ENCODE results near the gene ZNF625.

ZNF625 gene

GRCh38 chr19:12156223-12157058, at the start of gene ZNF625:
ZNF625 (minus strand) TSS chr19:12156734; CDS start chr19:12156558, 176 bp downstream.
- peak; percentile 66 for DNase-seq (ENCODE audit: low read depth)

GRCh38 chr19:12205296-12205695, 48.8 kb upstream of the ZNF625 start:
- no peak for DNase-seq (ENCODE audit: low read depth)

- DNase-seq (ENCODE audit: low read depth): no peak
Observed at GRCh38 chr19:12202250-12202649, 45.7 kb upstream of the ZNF625 start.

- DNase-seq (ENCODE audit: low read depth): no peak
Observed at GRCh38 chr19:12199757-12200419, 43.4 kb upstream of the ZNF625 start.

GRCh38 chr19:12198136-12198535, 41.6 kb upstream of the ZNF625 start:
- DNase-seq (ENCODE audit: low read depth): no peak

- no peak for DNase-seq (ENCODE audit: low read depth)
Observed at GRCh38 chr19:12194827-12195731, 38.5 kb upstream of the ZNF625 start.

- no peak for DNase-seq (ENCODE audit: low read depth)
Observed at GRCh38 chr19:12187625-12188024, 31.1 kb upstream of the ZNF625 start.

GRCh38 chr19:12180377-12180776, 23.8 kb upstream of the ZNF625 start:
- no peak for DNase-seq (ENCODE audit: low read depth)

- no peak for DNase-seq (ENCODE audit: low read depth)
Observed at GRCh38 chr19:12166626-12167025, 10.1 kb upstream of the ZNF625 start.

GRCh38 chr19:12163826-12164225, 7.3 kb upstream of the ZNF625 start:
- DNase-seq (ENCODE audit: low read depth): no peak

GRCh38 chr19:12162882-12163806, 6.6 kb upstream of the ZNF625 start, which contains the start of gene ZNF136:
ZNF136 (plus strand) TSS chr19:12163096; CDS start chr19:12163204, 108 bp downstream.
- DNase-seq (ENCODE audit: low read depth): peak; percentile 86

GRCh38 chr19:12162513-12162881, 6.0 kb upstream of the ZNF625 start:
- DNase-seq (ENCODE audit: low read depth): no peak

GRCh38 chr19:12159773-12160414, 3.4 kb upstream of the ZNF625 start:
- DNase-seq (ENCODE audit: low read depth): no peak

- no peak for DNase-seq (ENCODE audit: low read depth)
Observed at GRCh38 chr19:12155324-12155860, 1.1 kb downstream of the ZNF625 start.

- no peak for DNase-seq (ENCODE audit: low read depth)
Observed at GRCh38 chr19:12145348-12145747, 11.2 kb downstream of the ZNF625 start.

- no peak for DNase-seq (ENCODE audit: low read depth)
Observed at GRCh38 chr19:12141405-12141736, 15.2 kb downstream of the ZNF625 start.

GRCh38 chr19:12140545-12141404, 15.8 kb downstream of the ZNF625 start:
- peak; percentile 34 for DNase-seq (ENCODE audit: low read depth)

GRCh38 chr19:12139885-12140544, 16.5 kb downstream of the ZNF625 start, which contains the start of gene ZNF20:
ZNF20 (minus strand) TSS chr19:12140350; CDS start chr19:12140182, 168 bp downstream.
- DNase-seq (ENCODE audit: low read depth): peak; percentile 77

- DNase-seq (ENCODE audit: low read depth): no peak
Observed at GRCh38 chr19:12139269-12139668, 17.3 kb downstream of the ZNF625 start.

Measured in HS-27A (cell line).